HG02981 (cell line): ENCODE results near the gene FBN2.
"Not testable (repeated sequence)": the region's sequence is repeated elsewhere in the genome, so short reads cannot be mapped to it uniquely, and the experiment has no call there.

Experiments used
- ATAC-seq: cut with Tn5 transposase; IDR thresholded peaks from one replicate; pipeline ENCODE4 v1.9.1; 2021; ENCODE audit warnings: mild to moderate bottlenecking, moderate library complexity; ENCODE audit not compliant: unreplicated experiment

Gene FBN2

DNA sequence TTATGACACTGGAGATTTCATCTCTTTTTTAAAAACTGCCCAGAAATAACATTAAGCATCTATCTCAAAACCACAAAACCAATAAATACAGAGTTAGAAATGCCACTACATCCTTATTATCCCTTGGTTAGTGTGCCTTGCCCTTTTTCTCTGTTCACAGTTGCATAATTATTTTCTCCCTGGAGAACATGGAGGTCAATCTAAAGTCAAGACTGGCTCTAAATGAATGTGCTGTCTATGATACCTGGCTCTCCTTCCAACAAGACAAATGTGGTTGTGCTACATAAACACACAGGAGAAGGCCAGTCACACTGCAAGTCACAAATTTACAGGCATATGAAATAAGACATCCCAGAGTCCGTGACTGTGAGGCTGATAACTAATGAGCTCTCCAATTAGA lies 2.8 kb downstream of the FBN2 start:
- no peak for ATAC-seq

GRCh38 chr5:128534726-128535125 lies 3.3 kb downstream of the FBN2 start:
- no peak for ATAC-seq

DNA sequence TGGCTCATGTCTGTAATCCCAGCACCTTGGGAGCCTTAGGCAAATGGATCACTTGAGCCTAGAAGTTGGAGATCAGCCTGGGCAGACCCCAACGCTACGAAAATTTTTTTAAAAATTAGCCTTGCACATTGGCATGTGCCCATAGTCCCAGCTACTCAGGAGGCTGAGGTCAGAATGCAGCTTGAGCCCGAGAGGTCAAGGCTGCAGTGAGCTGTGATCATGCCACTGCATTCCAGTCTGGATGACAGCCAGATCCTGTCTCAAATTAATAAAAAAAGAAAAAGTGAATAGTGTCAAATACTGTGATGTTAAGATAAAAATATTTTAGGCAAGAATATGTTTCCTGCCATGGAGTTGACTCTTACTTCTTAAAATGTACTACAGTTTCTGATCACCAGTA lies 5.3 kb downstream of the FBN2 start:
- no peak for ATAC-seq

DNA sequence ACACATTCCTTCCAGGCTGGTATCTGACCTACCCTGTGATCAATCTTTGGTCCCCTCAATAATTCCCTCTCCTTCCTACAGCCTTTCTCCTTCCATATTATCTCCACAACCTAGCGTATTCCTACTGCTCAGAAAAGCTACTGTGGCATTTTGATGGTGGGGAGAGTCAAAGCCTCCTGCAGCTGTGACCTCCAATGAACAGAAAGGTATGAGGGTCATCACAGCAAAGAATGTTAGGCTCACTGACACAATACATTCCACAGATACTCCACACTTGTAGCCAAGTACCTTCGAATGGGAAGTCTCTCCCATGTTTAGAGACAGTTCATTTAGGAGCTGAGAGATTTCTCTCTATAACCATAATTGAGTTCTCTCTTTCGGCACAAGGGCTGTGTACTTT lies 5.9 kb downstream of the FBN2 start:
- ATAC-seq: no peak

DNA sequence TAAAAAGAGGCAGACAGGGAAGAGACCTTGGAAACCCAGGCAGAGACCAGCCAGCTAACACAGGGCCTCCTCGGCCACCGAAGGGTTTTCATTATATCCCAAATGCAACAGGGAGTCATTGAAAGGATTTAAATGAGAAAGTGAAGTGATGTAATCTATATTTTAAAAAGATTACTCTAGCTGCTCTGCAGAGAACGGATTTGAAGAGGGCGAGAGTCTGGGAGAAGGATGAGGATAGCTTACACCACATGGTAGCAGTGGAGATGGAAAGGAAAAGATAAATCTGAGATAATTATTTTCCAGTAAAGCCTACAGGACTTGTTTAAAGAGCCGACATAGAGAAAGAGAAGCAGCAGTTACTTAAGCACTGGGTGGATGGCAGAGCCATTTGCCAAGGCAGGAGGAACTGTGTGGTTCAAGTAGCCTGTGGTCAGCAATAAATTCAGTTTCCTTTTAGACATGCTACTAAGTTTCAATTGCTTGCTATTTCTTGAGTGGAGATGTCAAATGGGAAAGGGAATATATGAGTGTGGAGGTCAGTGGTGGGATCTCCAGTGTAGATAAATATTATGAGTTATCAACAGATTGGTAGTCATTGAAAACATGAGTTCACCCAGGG lies 9.3 kb downstream of the FBN2 start:
- no peak for ATAC-seq

GRCh38 chr5:128528126-128528525 lies 9.9 kb downstream of the FBN2 start:
- no peak for ATAC-seq

DNA sequence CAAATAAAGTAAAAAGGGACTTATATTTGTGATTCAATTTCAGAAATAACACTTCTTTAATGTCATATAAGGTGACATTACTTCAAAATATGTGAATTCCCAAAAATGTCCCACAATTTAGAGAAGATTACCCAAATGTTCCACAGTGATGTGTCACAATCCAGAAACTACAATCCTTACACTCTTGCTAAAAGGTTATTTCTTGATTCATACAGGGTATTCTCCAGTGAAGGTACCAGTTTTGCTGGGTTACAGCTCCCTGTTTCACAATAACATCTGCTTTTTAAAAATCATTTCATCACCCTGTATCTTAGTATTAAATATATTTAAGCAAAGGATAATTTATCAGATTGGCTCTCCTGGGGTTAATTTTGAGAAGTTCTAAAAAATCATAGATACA lies 11.0 kb downstream of the FBN2 start:
- ATAC-seq: no peak

- no peak for ATAC-seq
Measured at GRCh38 chr5:128522336-128522735, 15.7 kb downstream of the FBN2 start.

DNA sequence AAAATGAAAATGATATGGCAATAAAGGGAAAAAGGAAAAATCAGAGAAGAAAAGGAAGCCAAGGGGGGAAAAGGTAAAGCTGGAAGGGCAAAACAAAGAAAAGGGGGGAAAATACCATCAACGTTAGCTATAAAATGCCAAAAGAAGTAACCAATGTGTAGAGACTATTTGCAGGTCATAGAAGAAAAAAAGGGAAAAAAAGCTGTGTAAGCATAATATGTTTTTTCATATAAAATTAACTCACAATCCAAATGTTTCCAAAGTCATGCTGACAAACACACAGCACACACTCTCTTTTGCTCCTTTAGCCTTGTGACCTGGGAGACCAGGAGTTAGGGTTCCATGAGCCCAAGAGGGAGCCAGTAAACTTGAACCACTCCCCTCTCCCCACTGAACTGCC lies 18.2 kb downstream of the FBN2 start:
- no peak for ATAC-seq

- no peak for ATAC-seq
Measured at GRCh38 chr5:128516978-128517377, 21.1 kb downstream of the FBN2 start.

GRCh38 chr5:128513806-128514205 lies 24.2 kb downstream of the FBN2 start:
- ATAC-seq: no peak

GRCh38 chr5:128512894-128513293 lies 25.2 kb downstream of the FBN2 start:
- no peak for ATAC-seq

GRCh38 chr5:128506643-128507042 lies 31.4 kb downstream of the FBN2 start:
- no peak for ATAC-seq

DNA sequence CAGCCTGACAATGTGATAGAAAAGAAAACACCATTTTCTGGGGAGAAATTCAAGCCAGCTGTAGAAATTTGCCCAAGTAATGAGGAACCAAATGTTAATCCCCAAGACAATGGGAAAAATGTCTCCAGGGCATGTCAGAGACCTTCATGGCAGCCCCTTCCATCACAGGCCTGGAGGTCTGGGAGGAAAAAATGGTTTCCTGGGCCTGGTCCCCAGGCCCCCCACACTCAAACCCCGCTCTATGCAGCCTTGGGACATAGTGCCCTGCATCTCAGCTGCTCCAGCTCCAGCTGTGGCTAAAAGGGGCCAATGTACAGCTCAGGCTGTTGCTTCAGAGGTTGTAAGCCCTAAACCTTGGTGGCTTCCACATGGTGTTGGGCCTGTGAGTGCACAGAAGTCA lies 34.3 kb downstream of the FBN2 start:
- ATAC-seq: not testable (repeated sequence)

GRCh38 chr5:128498844-128499455 lies 39.1 kb downstream of the FBN2 start:
- no peak for ATAC-seq

DNA sequence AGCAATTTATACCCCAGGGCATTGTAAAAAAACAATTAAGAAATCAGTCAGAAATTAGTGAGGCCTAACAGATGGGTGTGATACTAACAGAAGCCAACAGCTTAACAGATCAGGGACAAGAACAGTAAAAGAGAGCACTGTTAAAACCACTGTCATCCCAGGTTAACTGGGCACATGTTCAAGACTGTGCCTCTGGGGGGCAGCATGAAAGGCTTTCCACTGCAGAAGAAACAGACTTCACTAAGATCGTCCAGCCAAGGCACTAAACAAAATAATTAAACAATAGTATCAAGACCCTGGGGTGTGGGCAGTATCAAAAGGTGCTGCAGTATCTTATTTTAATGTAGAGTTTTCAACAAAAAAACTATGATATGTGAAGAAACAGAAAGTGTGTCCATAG lies 43.5 kb downstream of the FBN2 start:
- no peak for ATAC-seq

- ATAC-seq: no peak
Measured at GRCh38 chr5:128493657-128494329, 44.3 kb downstream of the FBN2 start.

- ATAC-seq: no peak
Measured at GRCh38 chr5:128491291-128491690, 46.8 kb downstream of the FBN2 start.

GRCh38 chr5:128490761-128491160 lies 47.3 kb downstream of the FBN2 start:
- ATAC-seq: no peak

DNA sequence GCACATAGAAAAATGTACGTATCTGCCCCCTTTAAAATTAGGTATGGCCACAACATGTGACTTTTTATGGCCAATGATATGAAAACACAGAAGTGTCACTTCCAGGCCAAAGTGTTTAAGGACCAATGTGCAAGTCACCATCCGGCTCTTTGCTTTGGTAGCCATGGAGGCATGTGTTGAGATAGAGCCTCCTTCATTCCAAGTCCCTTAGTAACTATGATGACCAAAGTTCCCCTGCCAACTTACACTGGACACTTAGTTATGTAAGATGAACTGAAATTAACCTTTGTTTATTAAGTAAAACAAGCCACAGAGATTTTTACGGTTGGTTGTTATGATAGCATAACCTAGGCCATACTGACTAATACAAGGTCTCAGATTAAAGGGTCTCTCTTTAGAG lies 51.0 kb downstream of the FBN2 start:
- no peak for ATAC-seq

DNA sequence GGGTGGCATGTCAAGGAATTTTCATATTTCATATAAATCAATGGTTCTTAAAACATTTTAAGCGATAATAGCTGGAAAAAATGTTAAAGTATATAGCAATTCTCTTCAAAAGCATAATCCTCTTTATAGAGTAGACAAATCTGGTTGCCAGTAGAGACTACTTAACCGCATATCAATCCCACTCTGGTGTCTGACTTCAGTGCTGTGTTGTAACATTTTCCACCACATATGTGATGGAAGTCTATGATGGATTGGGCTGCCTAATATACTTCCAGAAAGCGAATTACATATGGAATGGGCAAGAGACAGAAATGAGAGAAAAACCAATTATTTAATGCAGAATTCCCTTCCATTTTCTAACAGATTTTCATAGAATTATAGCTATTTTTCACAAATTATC lies 54.3 kb downstream of the FBN2 start:
- no peak for ATAC-seq

- ATAC-seq: no peak
Measured at GRCh38 chr5:128480906-128481633, 57.0 kb downstream of the FBN2 start.
